H1 (cell line): Measurements from ENCODE around the gene TNS1. TPM values are rescaled to one million over a fixed set of nuclear protein-coding genes. Genes with fewer than 3 reads are reported as not detected.

Source experiments
- CTCF ChIA-PET: fragments of 300-600 bp; sonication (Branson Sonifier 250); formaldehyde crosslinking; loops from one replicate; lab custom pipeline; 2021; ENCODE audit not compliant: partially characterized antibody; lab: Charles Lee
- POLR2A ChIA-PET: fragments of 300-600 bp; sonication (Branson Sonifier 250); formaldehyde crosslinking; loops from one replicate; lab custom pipeline; 2021; ENCODE audit warnings: inconsistent platforms; ENCODE audit not compliant: partially characterized antibody; lab: Charles Lee
- DNase-seq, 2 experiments: peaks; one replicate each; pipeline versions ENCODE4 v3.0.0 to v3.0.0-alpha.2; 2010 to 2022; ENCODE audit warnings: low spot score in 2 of 2, low read depth in 1 of 2, mixed read lengths in 1 of 2
- FAIRE-seq: peaks from 2 replicates; lab custom pipeline; 2011; peaks lifted over from hg19 to GRCh38; lab: Jason Lieb, UNC
- H2AFZ ChIP-seq: 2 replicates; pipeline ENCODE4 v1.8.1; 2012; ENCODE audit warnings: low read length, inconsistent platforms
- H2AK5ac ChIP-seq: 2 replicates; pipeline ENCODE4 v1.6.1; 2013; ENCODE audit warnings: low read depth, low read length
- H2BK120ac ChIP-seq: replicated peaks from 2 replicates; pipeline ENCODE3; 2013; ENCODE audit warnings: low read depth, low read length, inconsistent platforms
- H2BK12ac ChIP-seq: 2 replicates; pipeline ENCODE4 v1.6.1; 2013; ENCODE audit warnings: low read depth, low read length
- H2BK15ac ChIP-seq: 2 replicates; pipeline ENCODE4 v1.6.1; 2013; ENCODE audit warnings: low read length
- H2BK20ac ChIP-seq: 2 replicates; pipeline ENCODE4 v1.6.1; 2013; ENCODE audit warnings: low read length
- H2BK5ac ChIP-seq: 2 replicates; pipeline ENCODE4 v1.6.1; 2013; ENCODE audit warnings: low read depth, low read length
- H3K14ac ChIP-seq: 2 replicates; pipeline ENCODE4 v1.6.1; 2013; ENCODE audit warnings: inconsistent platforms; ENCODE audit not compliant: insufficient read length
- H3K18ac ChIP-seq: 2 replicates; pipeline ENCODE4 v1.6.1; 2013; ENCODE audit warnings: low read length; ENCODE audit errors: extremely low read depth
- H3K23ac ChIP-seq: 2 replicates; pipeline ENCODE4 v1.6.1; 2013; ENCODE audit warnings: inconsistent platforms; ENCODE audit not compliant: insufficient read length
- H3K23me2 ChIP-seq: 2 replicates; pipeline ENCODE4 v1.6.1; 2013; ENCODE audit warnings: low read depth, low read length
- H3K27ac ChIP-seq: 2 replicates; pipeline ENCODE4 v1.6.1; 2011; ENCODE audit warnings: low read depth, low read length, inconsistent platforms
- H3K27me3 ChIP-seq, 4 experiments: replicated peaks in 1 of 4; 1 replicate in 1 of 4; 2 replicates in 3 of 4; pipeline versions ENCODE4 v1.6.1 to v1.8.1; 2011 to 2013; ENCODE audit warnings: low read length in 3 of 4, mild to moderate bottlenecking in 3 of 4, inconsistent platforms in 2 of 4, mixed read lengths in 2 of 4, moderate library complexity in 1 of 4; ENCODE audit not compliant: control insufficient read depth in 3 of 4, insufficient read depth in 3 of 4; ENCODE audit errors: extremely low read depth in 1 of 4
- H3K36me3 ChIP-seq, 4 experiments: 2 replicates each; pipeline versions ENCODE4 v1.6.1 to v1.8.1; 2011 to 2013; ENCODE audit warnings: mild to moderate bottlenecking in 4 of 4, low read length in 3 of 4, moderate library complexity in 2 of 4, control low read depth in 1 of 4, inconsistent platforms in 1 of 4; ENCODE audit not compliant: insufficient read depth in 4 of 4, control insufficient read depth in 2 of 4
- H3K4ac ChIP-seq: replicated peaks from 2 replicates; pipeline ENCODE3; 2013; ENCODE audit warnings: low read length, low read depth, mixed read lengths, inconsistent platforms; ENCODE audit not compliant: insufficient read length
- H3K4me1 ChIP-seq, 4 experiments: replicated peaks in 1 of 4; 1 replicate in 1 of 4; 2 replicates in 3 of 4; pipeline versions ENCODE4 v1.6.1 to v1.8.1; 2011 to 2013; ENCODE audit warnings: low read length in 3 of 4, inconsistent platforms in 2 of 4, mixed read lengths in 1 of 4; ENCODE audit not compliant: insufficient read depth in 4 of 4, control insufficient read depth in 3 of 4
- H3K4me2 ChIP-seq, 2 experiments: 2 replicates each; pipeline versions ENCODE4 v1.6.1 to v1.8.1; 2011 to 2013; ENCODE audit warnings: low read depth in 2 of 2, low read length in 2 of 2, control low read depth in 1 of 2, inconsistent platforms in 1 of 2, mild to moderate bottlenecking in 1 of 2; ENCODE audit not compliant: insufficient read depth in 1 of 2
- H3K4me3 ChIP-seq, 4 experiments: fragments of 200-600, 300-600 bp in 1 of 4; sonication (generic), shearing (Covaris generic), sonication (Bioruptor Twin) in 1 of 4; 2 replicates each; pipeline versions ENCODE4 v1.5.1 to v1.8.1; 2011 to 2016; ENCODE audit warnings: low read length in 4 of 4, low read depth in 3 of 4, control low read depth in 2 of 4, inconsistent platforms in 2 of 4, mild to moderate bottlenecking in 2 of 4, mixed read lengths in 1 of 4, moderate library complexity in 1 of 4; ENCODE audit not compliant: insufficient read depth in 2 of 4; ENCODE audit errors: extremely low read depth in 1 of 4
- H3K56ac ChIP-seq: replicated peaks from 2 replicates; pipeline ENCODE3; 2013; ENCODE audit warnings: low read depth, mild to moderate bottlenecking, mixed read lengths, low read length, inconsistent platforms; ENCODE audit not compliant: insufficient read length
- H3K79me1 ChIP-seq: 2 replicates; pipeline ENCODE4 v1.6.1; 2013; ENCODE audit warnings: low read depth, low read length, control low read depth
- H3K79me2 ChIP-seq, 2 experiments: 2 replicates each; pipeline versions ENCODE4 v1.6.1 to v1.8.1; 2012 to 2013; ENCODE audit warnings: low read length in 2 of 2, mild to moderate bottlenecking in 2 of 2, inconsistent platforms in 1 of 2; ENCODE audit not compliant: insufficient read depth in 2 of 2, control insufficient read depth in 1 of 2
- H3K9ac ChIP-seq, 4 experiments: replicated peaks in 1 of 4; 1 replicate in 1 of 4; 2 replicates in 3 of 4; pipeline versions ENCODE4 v1.6.1 to v1.8.1; 2011 to 2013; ENCODE audit warnings: low read depth in 3 of 4, low read length in 3 of 4, control low read depth in 2 of 4, mild to moderate bottlenecking in 2 of 4, moderate library complexity in 2 of 4, inconsistent platforms in 1 of 4; ENCODE audit errors: extremely low read depth in 1 of 4
- H3K9me3 ChIP-seq, 2 experiments: 2 replicates each; pipeline versions ENCODE4 v1.6.1 to v1.8.1; 2012 to 2013; ENCODE audit warnings: mild to moderate bottlenecking in 2 of 2, moderate library complexity in 2 of 2, control low read depth in 1 of 2, inconsistent platforms in 1 of 2, low read depth in 1 of 2, low read length in 1 of 2, mixed read lengths in 1 of 2; ENCODE audit not compliant: insufficient read depth in 2 of 2
- H4K20me1 ChIP-seq, 2 experiments: replicated peaks in 1 of 2; 2 replicates each; pipeline versions ENCODE3 to v1.8.1; 2011 to 2013; ENCODE audit warnings: inconsistent platforms in 2 of 2, low read length in 2 of 2, mild to moderate bottlenecking in 1 of 2; ENCODE audit not compliant: insufficient read depth in 2 of 2, control insufficient read depth in 1 of 2
- H4K5ac ChIP-seq: 2 replicates; pipeline ENCODE4 v1.6.1; 2013; ENCODE audit warnings: low read length, low read depth, mixed read lengths, inconsistent platforms; ENCODE audit not compliant: insufficient read length
- H4K8ac ChIP-seq: 2 replicates; pipeline ENCODE4 v1.8.0; 2013; ENCODE audit warnings: mild to moderate bottlenecking, moderate library complexity, low read length, inconsistent platforms; ENCODE audit not compliant: insufficient read depth; ENCODE audit errors: extremely low read depth
- H4K91ac ChIP-seq: replicated peaks from 2 replicates; pipeline ENCODE3; 2013; ENCODE audit warnings: low read length, mixed read lengths, inconsistent platforms; ENCODE audit not compliant: insufficient read length
- ASH2L ChIP-seq: fragments of 200-600, 300-600 bp; sonication (generic); IDR thresholded peaks from one replicate; pipeline ENCODE4 v1.7.1; 2017; ENCODE audit warnings: low read length
- BACH1 ChIP-seq: IDR thresholded peaks from 2 replicates; pipeline ENCODE4 v1.6.1; 2012; ENCODE audit warnings: low read length, improper control_type of control experiment
- BCL11A ChIP-seq, 2 experiments: IDR thresholded peaks; one replicate each; pipeline ENCODE4 v1.6.1; 2011; ENCODE audit warnings: low read depth in 2 of 2, low read length in 2 of 2, mild to moderate bottlenecking in 2 of 2
- EGR1 ChIP-seq: IDR thresholded peaks from 2 replicates; pipeline ENCODE4 v1.6.1; 2011; ENCODE audit warnings: low read depth, low read length, borderline replicate concordance
- RNF2 ChIP-seq: fragments of 200-900, 300-1000 bp; sonication (generic); IDR thresholded peaks from 2 replicates; pipeline ENCODE4 v1.7.1; 2016; ENCODE audit warnings: borderline replicate concordance, low read depth, mild to moderate bottlenecking, antibody characterized with exemption, low read length; ENCODE audit not compliant: poor library complexity, severe bottlenecking; ENCODE audit errors: missing control alignments
- SAP30 ChIP-seq: fragments of 300-600 bp; sonication (generic); IDR thresholded peaks from 2 replicates; pipeline ENCODE4 v1.7.1; 2012; ENCODE audit warnings: low read length, moderate library complexity, mild to moderate bottlenecking, inconsistent platforms; ENCODE audit not compliant: insufficient read depth, insufficient replicate concordance
- SIX5 ChIP-seq: IDR thresholded peaks from 2 replicates; pipeline ENCODE4 v1.6.1; 2011; ENCODE audit warnings: mild to moderate bottlenecking, low read depth, low read length
- TBP ChIP-seq: IDR thresholded peaks from 2 replicates; pipeline ENCODE4 v1.6.1; 2011; ENCODE audit warnings: low read depth, low read length, improper control_type of control experiment
- TCF12 ChIP-seq: IDR thresholded peaks from 2 replicates; pipeline ENCODE4 v1.6.1; 2011; ENCODE audit warnings: low read depth, mild to moderate bottlenecking, low read length
- TEAD4 ChIP-seq: IDR thresholded peaks from 2 replicates; pipeline ENCODE4 v1.6.1; 2012; ENCODE audit warnings: low read depth, low read length, inconsistent platforms, mixed read lengths
- WGBS, 2 experiments: shearing (Covaris generic) in 1 of 2; methylation state at CpG; one replicate each; pipeline versions ENCODE4 v1.1.6 to v1.1.7; 2013 to 2015; ENCODE audit warnings: low lambda C conversion rate in 2 of 2, mixed read lengths in 2 of 2, inconsistent platforms in 1 of 2, low coverage in 1 of 2, missing lambda C conversion rate in 1 of 2; ENCODE audit not compliant: insufficient replicate concordance in 2 of 2, insufficient coverage in 1 of 2, insufficient read length in 1 of 2; ENCODE audit errors: extremely low coverage in 1 of 2, missing lambda C conversion rate in 1 of 2; 5-methylcytosine and 5-hydroxymethylcytosine counted together
- polyA plus RNA-seq, 7 experiments: library from polyadenylated mRNA; depleted of rRNA in 3 of 7; stranded (reverse) in 5 of 7; unstranded in 2 of 7; fragments of >200 nt in 5 of 7; fragments of 200-250 nt in 2 of 7; gene quantifications; 1 replicate in 5 of 7; 2 replicates in 1 of 7; 4 replicates in 1 of 7; pipeline versions ENCODE4 v1.2.1 to v1.2.3, GENCODE V29; 2011 to 2013; ENCODE audit warnings: missing spikeins in 2 of 7, mixed read lengths in 2 of 7
- total RNA-seq: library from RNA; stranded (reverse); fragmentation: NEBNext Ultra II Directional; extraction: Animal tissue kit (Norgen Biotek cat#: 25700); gene quantifications from 2 replicates; pipeline ENCODE4 v1.2.1, GENCODE V29; 2021
- TF ChIP-seq, protein P1 (sequence below): IDR thresholded peaks from 2 replicates; pipeline ENCODE4 v1.6.1; 2011; ENCODE audit warnings: low read depth, mild to moderate bottlenecking, low read length; ENCODE audit not compliant: insufficient read depth
- TF ChIP-seq, protein P2 (sequence below): IDR thresholded peaks from 2 replicates; pipeline ENCODE4 v1.6.1; 2012; ENCODE audit warnings: low read length, inconsistent platforms

Gene TNS1
- total and polyA plus RNA-seq, 2 of the 8 experiments (the other 6 are each of a cell fraction or from before 2014, with no cell fraction given): 1.5 to 5.1 TPM

DNA sequence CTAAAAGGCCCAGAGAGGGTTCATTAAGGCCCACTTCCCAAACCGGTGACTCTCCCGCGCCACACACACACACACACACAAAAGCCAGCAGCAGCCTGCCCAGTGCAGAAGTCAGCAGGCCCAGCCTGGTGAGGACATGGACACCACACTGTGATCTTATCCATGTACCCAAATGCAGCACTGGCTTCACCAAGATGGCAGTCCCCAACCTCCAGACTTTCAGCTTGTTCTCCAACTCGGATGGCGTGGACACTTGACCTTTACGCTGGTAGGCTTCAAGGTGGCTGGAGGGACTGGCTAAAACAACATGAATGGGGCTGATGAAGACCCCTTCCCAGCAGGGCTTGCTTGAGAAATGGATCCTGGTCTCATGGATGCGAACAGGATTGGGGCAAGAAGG, 50.4 kb downstream of the TNS1 start:
- Histone ChIP-seq H3K36me3 (no peaks in the 10 kb centered on the region), H3K9me3 (no peaks in the 10 kb centered on the region), H2AK5ac (no peak overlapping the region), H3K9ac (no peak overlapping the region), H2BK15ac (no peak overlapping the region), H4K91ac (no peak overlapping the region), H3K27ac (no peak overlapping the region), H2BK12ac (no peak overlapping the region), H3K23me2 (no peaks in the 10 kb centered on the region), H3K56ac (no peak overlapping the region), H4K20me1 (peaks cover 0 to 2% of the 10 kb centered on the region in 2 experiments), H3K79me2 (no peaks in the 10 kb centered on the region), H4K8ac (no peak overlapping the region), H2AFZ (no peak overlapping the region), H3K18ac (no peak overlapping the region), H2BK120ac (no peak overlapping the region), H2BK20ac (no peak overlapping the region), H3K4ac (no peak overlapping the region), H3K4me2 (no peak overlapping the region), H3K79me1 (no peaks in the 10 kb centered on the region), H3K23ac (no peak overlapping the region), H3K4me1 (peaks cover 2 to 16% (median 5%) of the 10 kb centered on the region in 4 experiments; a peak in 6 of 7 replicates), H4K5ac (no peak overlapping the region), H3K14ac (no peak overlapping the region), H3K27me3 (peaks cover 0 to 3% (median 0%) of the 10 kb centered on the region in 4 experiments; a peak in 1 of 7 replicates), H2BK5ac (no peak overlapping the region), H3K4me3 (no peak overlapping the region)
- FAIRE-seq (no peak), DNase-seq (no peak)
- CTCF ChIA-PET: interaction anchor here (0.7 to 22.2 kb wide), 10 partner anchors 8 to 167 kb away, joined by 3 to 480 read pairs (median 9); no protein-coding TSS in a partner anchor
- POLR2A ChIA-PET: interaction anchor here (1.7 kb wide), 1 partner anchor 8 kb away, joined by 4 read pairs; no protein-coding TSS in a partner anchor
- 97% methylated on average over 7 of the region's 7 CpGs; no CpG with 5 or more reads in 1 of the 2 experiments for WGBS, 2 experiments
- TF ChIP-seq TEAD4: no peak
- no peak for TF ChIP-seq SIX5
- TF ChIP-seq RNF2: no peak
- TF ChIP-seq EGR1: no peak
- no peak for TF ChIP-seq TCF12
- TF ChIP-seq SAP30: no peak
- no peak for TF ChIP-seq ASH2L
- TF ChIP-seq, protein P1, sequence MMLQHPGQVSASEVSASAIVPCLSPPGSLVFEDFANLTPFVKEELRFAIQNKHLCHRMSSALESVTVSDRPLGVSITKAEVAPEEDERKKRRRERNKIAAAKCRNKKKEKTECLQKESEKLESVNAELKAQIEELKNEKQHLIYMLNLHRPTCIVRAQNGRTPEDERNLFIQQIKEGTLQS: no peak
- TF ChIP-seq TBP: no peak
- TF ChIP-seq BACH1: no peak
- no peak for TF ChIP-seq BCL11A (IDR thresholded peaks at IDR 0.05; ENCODE audit: low read depth in 2 of 2, low read length in 2 of 2)
- TF ChIP-seq, protein P2, sequence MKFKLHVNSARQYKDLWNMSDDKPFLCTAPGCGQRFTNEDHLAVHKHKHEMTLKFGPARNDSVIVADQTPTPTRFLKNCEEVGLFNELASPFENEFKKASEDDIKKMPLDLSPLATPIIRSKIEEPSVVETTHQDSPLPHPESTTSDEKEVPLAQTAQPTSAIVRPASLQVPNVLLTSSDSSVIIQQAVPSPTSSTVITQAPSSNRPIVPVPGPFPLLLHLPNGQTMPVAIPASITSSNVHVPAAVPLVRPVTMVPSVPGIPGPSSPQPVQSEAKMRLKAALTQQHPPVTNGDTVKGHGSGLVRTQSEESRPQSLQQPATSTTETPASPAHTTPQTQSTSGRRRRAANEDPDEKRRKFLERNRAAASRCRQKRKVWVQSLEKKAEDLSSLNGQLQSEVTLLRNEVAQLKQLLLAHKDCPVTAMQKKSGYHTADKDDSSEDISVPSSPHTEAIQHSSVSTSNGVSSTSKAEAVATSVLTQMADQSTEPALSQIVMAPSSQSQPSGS: no peak
